Neural cell (in vitro differentiated cells): ENCODE measurements around the gene ARHGEF19. TPM values are rescaled to one million over a fixed set of nuclear protein-coding genes. Genes with fewer than 3 reads are reported as not detected.

Experiments used
- H2AFZ ChIP-seq: fragments of 200-600, 300-800 bp; sonication (generic), shearing (Covaris generic); 2 replicates; pipeline ENCODE4 v1.6.0; 2014; ENCODE audit warnings: low read depth, mild to moderate bottlenecking, antibody characterized with exemption, low read length, moderate library complexity
- H3F3A ChIP-seq: fragments of 200-600 bp; shearing (Covaris generic); 2 replicates; pipeline ENCODE4 v1.6.1; 2016; ENCODE audit warnings: mild to moderate bottlenecking, moderate library complexity, mixed read lengths, antibody characterized with exemption, low read length; ENCODE audit not compliant: insufficient read depth, poor library complexity, severe bottlenecking
- H3K27ac ChIP-seq: fragments of 200-600, 300-800 bp; sonication (generic), shearing (Covaris generic); 2 replicates; pipeline ENCODE4 v1.5.1; 2014; ENCODE audit warnings: mild to moderate bottlenecking, low read length, moderate library complexity
- H3K27me3 ChIP-seq: fragments of 300-800, 200-600 bp; sonication (generic), shearing (Covaris generic); 2 replicates; pipeline ENCODE4 v1.6.0; 2014; ENCODE audit warnings: mild to moderate bottlenecking, low read depth, low read length, moderate library complexity; ENCODE audit not compliant: insufficient read depth
- H3K36me3 ChIP-seq: fragments of 300-800, 200-600 bp; sonication (generic), shearing (Covaris generic); 2 replicates; pipeline ENCODE4 v1.5.1; 2014; ENCODE audit warnings: mild to moderate bottlenecking, antibody characterized with exemption, low read length, moderate library complexity; ENCODE audit not compliant: insufficient read depth
- H3K4me2 ChIP-seq: fragments of 300-800, 200-600 bp; sonication (generic), shearing (Covaris generic); 2 replicates; pipeline ENCODE4 v1.6.0; 2014; ENCODE audit warnings: mild to moderate bottlenecking, low read length
- H3K4me3 ChIP-seq: fragments of 300-800, 200-600 bp; sonication (generic), shearing (Covaris generic); 2 replicates; pipeline ENCODE4 v1.5.1; 2014; ENCODE audit warnings: mild to moderate bottlenecking, low read length, moderate library complexity
- H3K79me2 ChIP-seq: fragments of 200-600 bp; shearing (Covaris generic); replicated peaks from 2 replicates; pipeline ENCODE4 v1.6.0; 2014; ENCODE audit warnings: mild to moderate bottlenecking, low read length, moderate library complexity; ENCODE audit not compliant: insufficient read depth
- H3K9ac ChIP-seq: fragments of 300-800, 200-600 bp; sonication (generic), shearing (Covaris generic); 2 replicates; pipeline ENCODE4 v1.6.1; 2016; ENCODE audit warnings: mild to moderate bottlenecking, low read length, mixed read lengths
- H3K9me2 ChIP-seq: fragments of 200-600 bp; shearing (Covaris generic); 2 replicates; pipeline ENCODE4 v1.6.1; 2016; ENCODE audit warnings: mild to moderate bottlenecking, low read length, mixed read lengths; ENCODE audit not compliant: insufficient read depth
- H3K9me3 ChIP-seq: fragments of 200-600, 300-800 bp; sonication (generic), shearing (Covaris generic); 2 replicates; pipeline ENCODE4 v1.6.1; 2016; ENCODE audit warnings: mild to moderate bottlenecking, mixed run types, low read length, moderate library complexity, mixed read lengths
- H4K20me1 ChIP-seq: fragments of 200-600 bp; shearing (Covaris generic); 2 replicates; pipeline ENCODE4 v1.6.1; 2016; ENCODE audit warnings: mild to moderate bottlenecking, mixed run types; ENCODE audit not compliant: insufficient read depth
- EP300 ChIP-seq: fragments of 450-650 bp; conservative IDR thresholded peaks from 2 replicates; pipeline ENCODE4 v1.6.1; 2014; ENCODE audit warnings: antibody characterized with exemption, mild to moderate bottlenecking, moderate library complexity; ENCODE audit not compliant: poor library complexity, severe bottlenecking
- EZH2 ChIP-seq: fragments of 200-600, 300-800 bp; shearing (Covaris generic), sonication (generic); IDR thresholded peaks from 2 replicates; pipeline ENCODE4 v1.6.1; 2014; ENCODE audit warnings: antibody characterized with exemption, low read length, borderline replicate concordance, mild to moderate bottlenecking; ENCODE audit not compliant: insufficient read depth, poor library complexity, severe bottlenecking
- MXI1 ChIP-seq: fragments of 450-650 bp; conservative IDR thresholded peaks from 2 replicates; pipeline ENCODE4 v1.6.1; 2014; ENCODE audit warnings: antibody characterized with exemption, mild to moderate bottlenecking; ENCODE audit not compliant: poor library complexity, severe bottlenecking
- POLR2AphosphoS5 ChIP-seq: IDR thresholded peaks from 2 replicates; pipeline ENCODE4 v1.6.1; 2012
- RAD21 ChIP-seq: fragments of 450-650 bp; conservative IDR thresholded peaks from 2 replicates; pipeline ENCODE4 v1.6.1; 2014; ENCODE audit warnings: antibody characterized with exemption, mild to moderate bottlenecking, moderate library complexity
- SMC3 ChIP-seq: fragments of 450-650 bp; conservative IDR thresholded peaks from 2 replicates; pipeline ENCODE4 v1.6.1; 2014; ENCODE audit warnings: antibody characterized with exemption, mild to moderate bottlenecking, moderate library complexity; ENCODE audit not compliant: poor library complexity
- TAF1 ChIP-seq: IDR thresholded peaks from 2 replicates; pipeline ENCODE4 v1.6.1; 2012; ENCODE audit warnings: low read depth
- polyA plus RNA-seq: library from polyadenylated mRNA; depleted of rRNA; stranded (reverse); fragments of >200 nt; gene quantifications from 2 replicates; pipeline ENCODE4 v1.2.3, GENCODE V29; 2014
- TF ChIP-seq, protein P1 (sequence below): fragments of 450-650 bp; IDR thresholded peaks from 2 replicates; pipeline ENCODE4 v1.5.1; 2014; ENCODE audit warnings: antibody characterized with exemption, mild to moderate bottlenecking, moderate library complexity; ENCODE audit not compliant: poor library complexity, severe bottlenecking
- TF ChIP-seq, protein P2 (sequence below): IDR thresholded peaks from 2 replicates; pipeline ENCODE4 v1.6.1; 2012; ENCODE audit warnings: borderline replicate concordance

The ARHGEF19 gene
- polyA plus RNA-seq, 1 donor from 2014 or later: 0.93 TPM

DNA sequence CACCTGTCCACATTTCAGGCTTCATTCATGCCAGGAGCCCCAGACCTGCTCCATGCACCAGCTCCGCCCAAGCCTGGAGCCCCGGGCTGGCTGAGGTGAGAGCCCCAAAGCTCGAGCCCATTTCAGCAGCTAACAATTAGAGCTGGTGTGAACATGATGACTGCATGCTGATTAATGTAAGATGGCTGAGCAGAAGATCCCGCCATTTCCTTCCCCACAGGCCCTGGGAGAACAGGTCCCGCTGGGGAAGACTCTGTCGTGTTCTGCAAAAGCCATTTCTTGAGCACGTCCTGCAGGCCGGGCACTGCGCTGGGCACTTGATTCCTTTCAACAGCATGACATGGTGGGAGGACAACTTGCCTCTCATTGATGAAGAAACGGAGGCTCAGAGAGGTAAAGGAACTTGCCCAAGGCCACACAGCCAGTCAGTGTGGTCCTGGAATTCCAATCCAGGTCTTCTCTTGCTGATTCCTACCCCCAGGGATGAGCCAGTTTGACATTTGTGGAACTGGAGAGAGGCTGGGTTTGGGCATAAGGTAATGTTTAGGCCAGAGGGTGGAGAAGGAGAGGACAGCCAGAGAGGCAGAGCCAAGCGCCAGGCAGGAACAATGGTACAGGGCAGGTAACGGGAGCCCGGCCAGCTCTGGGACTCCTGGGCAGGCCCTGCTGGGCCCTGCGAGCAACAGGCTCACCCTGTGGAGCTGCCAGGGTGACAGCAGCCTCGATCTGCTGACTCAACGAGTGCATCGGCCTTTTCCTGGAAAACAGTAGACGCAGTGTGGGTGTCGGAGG lies 28.5 kb downstream of the ARHGEF19 start:
- H3K27ac ChIP-seq: no peak overlapping the region
- TF ChIP-seq, protein P1, sequence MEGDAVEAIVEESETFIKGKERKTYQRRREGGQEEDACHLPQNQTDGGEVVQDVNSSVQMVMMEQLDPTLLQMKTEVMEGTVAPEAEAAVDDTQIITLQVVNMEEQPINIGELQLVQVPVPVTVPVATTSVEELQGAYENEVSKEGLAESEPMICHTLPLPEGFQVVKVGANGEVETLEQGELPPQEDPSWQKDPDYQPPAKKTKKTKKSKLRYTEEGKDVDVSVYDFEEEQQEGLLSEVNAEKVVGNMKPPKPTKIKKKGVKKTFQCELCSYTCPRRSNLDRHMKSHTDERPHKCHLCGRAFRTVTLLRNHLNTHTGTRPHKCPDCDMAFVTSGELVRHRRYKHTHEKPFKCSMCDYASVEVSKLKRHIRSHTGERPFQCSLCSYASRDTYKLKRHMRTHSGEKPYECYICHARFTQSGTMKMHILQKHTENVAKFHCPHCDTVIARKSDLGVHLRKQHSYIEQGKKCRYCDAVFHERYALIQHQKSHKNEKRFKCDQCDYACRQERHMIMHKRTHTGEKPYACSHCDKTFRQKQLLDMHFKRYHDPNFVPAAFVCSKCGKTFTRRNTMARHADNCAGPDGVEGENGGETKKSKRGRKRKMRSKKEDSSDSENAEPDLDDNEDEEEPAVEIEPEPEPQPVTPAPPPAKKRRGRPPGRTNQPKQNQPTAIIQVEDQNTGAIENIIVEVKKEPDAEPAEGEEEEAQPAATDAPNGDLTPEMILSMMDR: no peak
- TF ChIP-seq MXI1 (no peak), SMC3 (no peak), TAF1 (no peak), RAD21 (no peak), EP300 (no peak), EZH2 (no peak), POLR2AphosphoS5 (no peak)
- TF ChIP-seq, protein P2, sequence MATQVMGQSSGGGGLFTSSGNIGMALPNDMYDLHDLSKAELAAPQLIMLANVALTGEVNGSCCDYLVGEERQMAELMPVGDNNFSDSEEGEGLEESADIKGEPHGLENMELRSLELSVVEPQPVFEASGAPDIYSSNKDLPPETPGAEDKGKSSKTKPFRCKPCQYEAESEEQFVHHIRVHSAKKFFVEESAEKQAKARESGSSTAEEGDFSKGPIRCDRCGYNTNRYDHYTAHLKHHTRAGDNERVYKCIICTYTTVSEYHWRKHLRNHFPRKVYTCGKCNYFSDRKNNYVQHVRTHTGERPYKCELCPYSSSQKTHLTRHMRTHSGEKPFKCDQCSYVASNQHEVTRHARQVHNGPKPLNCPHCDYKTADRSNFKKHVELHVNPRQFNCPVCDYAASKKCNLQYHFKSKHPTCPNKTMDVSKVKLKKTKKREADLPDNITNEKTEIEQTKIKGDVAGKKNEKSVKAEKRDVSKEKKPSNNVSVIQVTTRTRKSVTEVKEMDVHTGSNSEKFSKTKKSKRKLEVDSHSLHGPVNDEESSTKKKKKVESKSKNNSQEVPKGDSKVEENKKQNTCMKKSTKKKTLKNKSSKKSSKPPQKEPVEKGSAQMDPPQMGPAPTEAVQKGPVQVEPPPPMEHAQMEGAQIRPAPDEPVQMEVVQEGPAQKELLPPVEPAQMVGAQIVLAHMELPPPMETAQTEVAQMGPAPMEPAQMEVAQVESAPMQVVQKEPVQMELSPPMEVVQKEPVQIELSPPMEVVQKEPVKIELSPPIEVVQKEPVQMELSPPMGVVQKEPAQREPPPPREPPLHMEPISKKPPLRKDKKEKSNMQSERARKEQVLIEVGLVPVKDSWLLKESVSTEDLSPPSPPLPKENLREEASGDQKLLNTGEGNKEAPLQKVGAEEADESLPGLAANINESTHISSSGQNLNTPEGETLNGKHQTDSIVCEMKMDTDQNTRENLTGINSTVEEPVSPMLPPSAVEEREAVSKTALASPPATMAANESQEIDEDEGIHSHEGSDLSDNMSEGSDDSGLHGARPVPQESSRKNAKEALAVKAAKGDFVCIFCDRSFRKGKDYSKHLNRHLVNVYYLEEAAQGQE: no peak

DNA sequence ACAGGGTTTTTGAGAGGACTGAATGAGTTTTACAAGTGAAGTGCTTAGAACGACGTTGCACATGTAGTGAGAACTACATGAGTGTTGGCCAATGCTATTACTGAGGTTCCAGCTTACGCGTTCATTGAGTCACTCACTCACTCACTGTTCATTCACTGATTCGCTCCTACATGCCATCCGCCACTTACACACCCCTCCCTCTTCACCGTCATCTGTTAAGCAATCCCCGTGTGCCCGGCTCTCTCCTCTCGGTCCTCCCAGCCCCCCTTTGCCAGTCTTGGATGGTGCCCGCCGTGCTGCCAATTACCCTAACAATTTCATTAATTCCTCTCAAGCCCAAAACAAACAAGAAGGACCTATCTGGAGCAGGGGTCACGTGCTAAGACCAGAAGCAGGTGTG lies 29.3 kb downstream of the ARHGEF19 start:
- Histone ChIP-seq H4K20me1 (no peaks in the 10 kb centered on the region), H3K4me3 (no peak overlapping the region), H3K27me3 (no peaks in the 10 kb centered on the region), H3F3A (no peaks in the 10 kb centered on the region), H3K36me3 (no peaks in the 10 kb centered on the region), H3K27ac (no peak overlapping the region), H3K79me2 (no peaks in the 10 kb centered on the region), H3K4me2 (no peak overlapping the region), H2AFZ (no peak overlapping the region), H3K9me2 (no peaks in the 10 kb centered on the region), H3K9me3 (no peaks in the 10 kb centered on the region), H3K9ac (no peak overlapping the region)
- TF ChIP-seq SMC3: no peak
- TF ChIP-seq, protein P1: no peak
- TF ChIP-seq POLR2AphosphoS5: no peak
- TF ChIP-seq RAD21: no peak
- TF ChIP-seq, protein P2: no peak
- no peak for TF ChIP-seq EZH2
- no peak for TF ChIP-seq MXI1
- no peak for TF ChIP-seq EP300
- TF ChIP-seq TAF1: no peak

More for the DNA sequence above, 28.5 kb downstream of the ARHGEF19 start:
- Histone ChIP-seq H3K9ac (no peak overlapping the region), H4K20me1 (no peaks in the 10 kb centered on the region), H3F3A (no peaks in the 10 kb centered on the region), H3K9me3 (no peaks in the 10 kb centered on the region), H3K4me3 (no peak overlapping the region), H3K79me2 (no peaks in the 10 kb centered on the region), H2AFZ (no peak overlapping the region), H3K4me2 (no peak overlapping the region), H3K27me3 (no peaks in the 10 kb centered on the region), H3K36me3 (no peaks in the 10 kb centered on the region), H3K9me2 (no peaks in the 10 kb centered on the region)
